GM15510 (cell line): ENCODE data around the gene HOXA5.

ENCODE experiments used
- POLR2A ChIP-seq: IDR thresholded peaks from 3 replicates; pipeline ENCODE4 v1.6.1; 2011; ENCODE audit warnings: borderline replicate concordance; ENCODE audit not compliant: insufficient read length; ENCODE audit errors: extremely low read depth

Gene HOXA5

DNA sequence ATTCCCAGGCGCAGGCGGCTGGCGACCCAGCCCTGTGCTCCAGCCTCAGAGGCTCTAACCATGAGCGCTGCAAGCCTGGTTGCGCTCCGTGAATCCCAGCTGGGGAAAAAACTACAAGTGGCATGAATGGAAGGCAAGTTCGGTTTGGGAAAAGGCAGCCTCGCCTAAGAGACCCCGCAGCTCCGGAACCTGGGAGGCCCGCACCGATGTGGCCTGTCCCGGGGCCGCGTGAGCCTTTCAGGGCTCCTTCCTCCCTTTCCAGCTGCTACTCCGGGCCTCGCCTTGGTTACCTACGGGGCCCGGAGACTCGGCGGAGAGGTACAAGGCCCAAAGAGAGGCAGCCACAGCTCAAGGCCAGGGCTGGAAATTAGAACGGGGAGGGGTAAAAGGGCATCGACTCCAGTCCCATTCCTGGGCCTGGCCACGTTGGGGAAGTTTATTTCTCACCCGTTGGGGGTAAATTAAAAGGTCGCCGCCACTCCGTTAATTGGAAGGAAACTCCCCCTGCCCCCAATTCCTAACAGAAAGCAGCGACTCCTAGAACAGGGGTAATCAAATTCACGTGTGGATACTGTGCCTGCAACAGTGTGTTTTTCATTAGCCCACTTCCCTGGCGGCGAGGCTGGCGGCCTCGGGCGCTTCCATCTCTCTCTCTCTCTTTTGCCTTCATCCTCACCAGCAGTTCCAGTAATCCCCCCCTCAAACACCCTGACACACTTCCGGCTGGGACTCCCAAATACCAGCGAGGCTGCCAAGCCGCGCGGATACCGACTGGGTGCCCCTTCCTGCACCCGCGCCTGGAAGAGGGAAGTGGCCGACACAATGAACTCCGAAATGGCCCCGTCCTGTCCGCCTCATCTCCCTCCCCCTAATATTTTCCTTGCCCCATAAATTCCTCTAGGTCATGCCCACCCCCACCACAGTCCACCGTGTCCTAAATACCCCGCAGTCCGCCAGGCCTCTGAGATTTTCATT is 23.3 kb upstream of the HOXA5 start:
- TF ChIP-seq POLR2A: no peak

DNA sequence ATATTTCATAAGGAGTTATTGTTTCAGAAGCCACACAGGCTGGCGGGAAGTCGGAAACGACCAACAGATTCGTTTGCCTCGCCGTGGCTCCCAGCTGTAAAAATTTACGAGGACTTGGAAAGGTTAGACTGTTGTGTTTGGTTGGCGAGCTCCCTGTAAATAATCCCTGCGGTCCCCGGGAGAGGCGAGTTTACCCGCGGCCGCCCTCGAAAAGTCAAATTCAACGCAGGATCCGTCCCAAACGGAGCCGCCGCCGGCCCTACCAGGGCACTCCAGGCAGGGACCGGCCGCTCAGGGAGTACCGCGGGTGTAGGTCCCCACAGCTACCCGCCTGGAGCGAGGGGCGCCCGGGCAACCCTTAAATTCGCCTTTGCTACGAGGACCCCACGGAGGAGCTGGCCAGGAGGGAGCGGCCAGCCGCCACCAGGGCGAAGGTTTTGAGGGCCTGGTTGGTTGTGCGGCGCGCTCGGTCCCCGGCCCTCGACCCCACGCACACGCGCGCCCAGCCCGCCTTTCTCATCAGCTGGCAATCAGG is 22.6 kb upstream of the HOXA5 start:
- TF ChIP-seq POLR2A: no peak

DNA sequence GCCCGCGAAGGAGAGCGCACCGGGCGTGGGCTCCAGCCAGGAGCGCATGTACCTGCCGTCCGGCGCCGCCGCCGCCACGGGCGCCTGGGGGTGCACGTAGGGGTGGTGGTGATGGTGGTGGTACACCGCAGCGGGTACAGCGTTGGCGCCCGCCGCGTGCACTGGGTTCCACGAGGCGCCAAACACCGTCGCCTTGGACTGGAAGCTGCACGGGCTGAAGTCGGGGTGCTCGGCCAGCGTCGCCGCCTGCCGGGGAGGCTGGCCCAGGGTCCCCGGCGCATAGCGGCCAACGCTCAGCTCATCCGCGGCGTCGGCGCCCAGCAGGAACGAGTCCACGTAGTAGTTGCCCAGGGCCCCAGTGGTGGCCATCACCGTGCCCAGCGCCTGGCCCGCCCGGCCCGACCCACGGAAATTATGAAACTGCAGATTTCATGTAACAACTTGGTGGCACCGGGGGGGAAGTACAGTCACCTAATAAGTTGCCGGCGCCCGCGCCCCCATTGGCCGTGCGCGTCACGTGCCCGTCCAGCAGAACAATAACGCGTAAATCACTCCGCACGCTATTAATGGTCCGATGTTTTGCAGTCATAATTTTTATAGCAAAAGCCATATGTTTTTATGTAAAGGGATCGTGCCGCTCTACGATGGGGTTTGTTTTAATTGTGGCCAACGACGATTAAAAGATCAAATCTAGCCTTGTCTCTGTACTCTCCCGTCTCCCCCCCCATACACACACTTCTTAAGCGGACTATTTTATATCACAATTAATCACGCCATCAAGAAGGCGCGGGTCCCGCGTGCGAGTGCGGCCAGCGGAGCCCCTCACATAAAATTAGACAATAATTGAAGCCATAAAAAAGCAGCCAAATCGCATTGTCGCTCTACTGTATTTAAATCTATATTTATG is 21.9 kb upstream of the HOXA5 start, which contains the start of gene HOXA9:
Gene HOXA9, minus strand, starts transcription at position 449 of the 907 bp plus-strand sequence. Its CDS starts 80 bp downstream, at position 369.
- TF ChIP-seq POLR2A: no peak

- TF ChIP-seq POLR2A: no peak
Measured at GRCh38 chr7:27164367-27165088, 21.0 kb upstream of the HOXA5 start.

- TF ChIP-seq POLR2A: no peak
Measured at GRCh38 chr7:27164045-27164366, 20.5 kb upstream of the HOXA5 start.

- TF ChIP-seq POLR2A: no peak
Measured at GRCh38 chr7:27163288-27164044, 20.0 kb upstream of the HOXA5 start.

GRCh38 chr7:27162561-27163287 is 19.2 kb upstream of the HOXA5 start:
- TF ChIP-seq POLR2A: no peak

- no peak for TF ChIP-seq POLR2A
Measured at GRCh38 chr7:27161721-27162560, 18.5 kb upstream of the HOXA5 start.

- TF ChIP-seq POLR2A: no peak
Measured at GRCh38 chr7:27161214-27161720, 17.8 kb upstream of the HOXA5 start.

DNA sequence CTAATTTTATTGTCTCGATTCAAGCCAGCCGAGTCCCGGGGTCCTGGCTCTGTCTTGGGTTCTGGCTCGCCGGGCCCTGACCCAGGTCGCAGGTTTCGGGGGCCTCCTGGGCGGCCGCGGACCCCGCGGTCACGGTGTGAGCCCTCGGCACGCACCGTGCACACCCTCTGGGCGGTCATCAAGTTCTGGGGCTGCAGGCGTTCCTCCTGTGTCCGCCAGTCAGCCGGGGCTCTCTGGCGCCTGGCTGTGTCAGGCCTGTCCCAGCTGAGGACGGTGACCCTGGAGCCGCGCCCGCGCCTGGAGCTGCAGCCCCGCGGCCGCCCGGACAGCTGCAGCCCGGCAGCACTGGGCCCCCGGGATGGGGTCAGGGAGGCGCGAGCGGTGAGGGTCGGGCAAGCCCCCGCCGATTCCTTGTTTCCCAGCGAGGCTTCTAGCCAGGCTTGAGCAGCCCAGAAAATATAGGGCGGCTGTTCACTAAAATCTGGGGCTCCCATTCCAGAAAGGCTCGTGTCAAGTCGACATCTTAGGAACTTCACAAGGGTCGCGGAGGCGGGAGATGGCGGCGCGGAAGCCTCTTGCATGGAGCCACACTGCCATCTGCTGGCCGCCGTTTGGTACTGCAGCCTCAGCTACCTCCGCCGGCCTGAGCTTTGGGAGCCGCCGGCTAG is 17.2 kb upstream of the HOXA5 start:
- no peak for TF ChIP-seq POLR2A

- TF ChIP-seq POLR2A: no peak
Measured at GRCh38 chr7:27160145-27160545, 16.7 kb upstream of the HOXA5 start.
